Measurements from ENCODE around the gene PEMT. TPM values are rescaled to one million over a fixed set of nuclear protein-coding genes. Genes with fewer than 3 reads are reported as not detected.

PEMT gene
- total and polyA plus RNA-seq, 4 donors: 18.7 to 59.1 (median 34.4) TPM

DNA sequence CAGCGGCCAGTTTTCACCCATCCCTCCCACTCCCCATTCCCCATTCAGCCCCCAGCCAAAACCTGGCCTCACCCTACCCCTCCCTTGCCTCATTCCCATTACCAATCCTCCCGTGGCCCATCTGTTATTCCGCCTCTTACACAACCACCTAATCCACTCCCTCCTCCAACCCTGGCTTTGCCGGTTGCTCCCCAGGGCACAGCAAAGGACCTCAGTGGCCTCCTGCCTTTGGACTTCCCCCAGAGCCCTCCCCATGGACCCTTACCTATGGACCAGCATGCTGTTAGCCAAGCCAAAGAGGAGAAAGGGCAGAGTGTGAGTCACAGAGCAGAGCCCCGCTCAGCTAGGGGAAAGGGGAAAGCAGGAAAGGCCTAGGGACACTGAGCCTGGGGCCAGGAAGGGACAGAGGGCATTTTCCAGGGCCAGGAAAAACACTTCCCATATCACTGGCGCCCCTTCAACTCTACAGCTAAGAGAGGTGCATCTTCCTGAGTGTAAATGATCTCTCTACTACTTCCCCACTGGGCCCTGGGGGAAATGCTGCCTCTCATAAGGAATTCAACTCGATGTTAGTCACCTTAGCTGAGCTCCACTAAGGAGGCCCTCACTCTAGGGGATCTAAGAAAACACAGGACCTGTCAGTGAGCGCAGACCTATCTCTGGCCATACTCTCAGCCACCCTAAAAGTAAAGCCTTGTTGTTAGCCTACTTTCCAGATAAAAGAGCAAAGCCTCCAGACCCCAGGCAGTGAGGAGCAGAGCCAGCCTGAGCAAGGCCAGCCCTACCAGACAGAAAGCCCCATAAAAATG, 10.6 kb downstream of the PEMT start:
- Histone ChIP-seq H3K36me3 (ENCODE audit: control insufficient read depth in 4 of 4, insufficient read depth in 4 of 4, low read length in 4 of 4) (peaks cover 0 to 10% (median 0%) of the 10 kb centered on the region in 4 donors), H3K4me3 (no peak overlapping the region), H3K27ac (ENCODE audit: low read depth in 1 of 2, low read length in 1 of 2) (no peak overlapping the region), H3K27me3 (ENCODE audit: control insufficient read depth in 3 of 3, insufficient read depth in 3 of 3, low read length in 2 of 3) (no peaks in the 10 kb centered on the region), H3K9ac (ENCODE audit: insufficient read depth in 1 of 2, low read length in 2 of 2) (no peak overlapping the region), H3K4me1 (ENCODE audit: control insufficient read depth in 5 of 5, insufficient read depth in 5 of 5, low read length in 5 of 5) (peaks cover 0 to 14% (median 0%) of the 10 kb centered on the region in 5 donors), H3K9me3 (ENCODE audit: control insufficient read depth in 4 of 4, insufficient read depth in 3 of 4, low read length in 3 of 4) (no peaks in the 10 kb centered on the region)
- ATAC-seq (ENCODE audit: insufficient read depth, low FRiP score) (no peak), DNase-seq (no peak)
- 82 to 87% methylated on average over 8 of the region's 8 CpGs for WGBS, 2 donors
- no peak for TF ChIP-seq CTCF (IDR thresholded peaks at IDR 0.05; ENCODE audit: control extremely low read depth, extremely low read depth)

DNA sequence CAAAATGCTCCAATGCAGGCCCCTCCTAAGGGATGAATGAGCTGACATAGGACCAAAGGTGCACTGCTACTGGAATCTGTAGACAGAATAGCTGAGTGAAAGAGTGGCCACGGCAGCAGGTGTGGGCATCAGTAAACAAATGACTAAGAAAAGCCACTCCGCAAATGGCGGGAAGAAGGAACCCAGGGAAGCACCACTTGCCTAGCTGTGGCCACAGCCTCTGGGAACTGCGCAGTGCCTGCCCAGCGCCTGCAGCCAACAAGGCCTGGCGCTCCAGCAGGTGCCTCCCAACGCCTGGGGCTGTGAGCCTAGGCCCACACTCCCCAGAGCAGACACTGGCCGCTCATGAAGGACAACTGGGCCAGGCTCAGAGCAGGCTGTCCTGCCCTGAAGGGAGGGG, 11.8 kb downstream of the PEMT start:
- no peaks in the 10 kb centered on the region for H3K9me3 ChIP-seq (ENCODE audit: control insufficient read depth in 4 of 4, insufficient read depth in 3 of 4, low read length in 3 of 4)
- no peaks in the 10 kb centered on the region for H3K27me3 ChIP-seq (ENCODE audit: control insufficient read depth in 3 of 3, insufficient read depth in 3 of 3, low read length in 2 of 3)
- peaks cover 0 to 21% (median 0%) of the 10 kb centered on the region in 5 donors for H3K4me1 ChIP-seq (ENCODE audit: control insufficient read depth in 5 of 5, insufficient read depth in 5 of 5, low read length in 5 of 5)
- ATAC-seq (ENCODE audit: insufficient read depth, low FRiP score): no peak
- no peak overlapping the region for H3K4me3 ChIP-seq
- H3K27ac ChIP-seq (ENCODE audit: low read depth in 1 of 2, low read length in 1 of 2): no peak overlapping the region
- DNase-seq: no peak
- TF ChIP-seq CTCF (IDR thresholded peaks at IDR 0.05; ENCODE audit: control extremely low read depth, extremely low read depth): no peak
- H3K9ac ChIP-seq (ENCODE audit: insufficient read depth in 1 of 2, low read length in 2 of 2): no peak overlapping the region
- H3K36me3 ChIP-seq (ENCODE audit: control insufficient read depth in 4 of 4, insufficient read depth in 4 of 4, low read length in 4 of 4): peaks cover 0 to 14% (median 0%) of the 10 kb centered on the region in 4 donors
- WGBS, 2 donors: 90 to 97% methylated on average over 8 of the region's 8 CpGs

DNA sequence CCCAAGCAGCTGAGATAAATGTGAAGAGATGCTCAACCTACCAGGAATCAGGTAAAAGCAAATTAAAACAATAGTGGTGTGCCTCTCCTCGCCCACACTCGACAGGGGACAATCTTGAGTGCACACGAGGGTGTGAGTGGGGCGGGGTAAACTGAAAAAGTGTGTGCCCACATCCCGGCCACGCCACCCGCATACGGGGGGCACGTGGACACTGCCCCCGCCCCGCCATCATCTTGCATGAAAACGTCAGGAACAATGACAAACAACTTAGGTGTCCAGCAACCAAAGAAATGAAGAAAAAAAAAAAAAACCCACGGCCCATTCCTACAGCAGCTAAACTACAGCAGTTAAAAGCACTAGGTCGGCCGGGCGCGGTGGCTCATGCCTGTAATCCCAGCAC, 14.1 kb downstream of the PEMT start:
- DNase-seq: no peak
- H3K4me1 ChIP-seq (ENCODE audit: control insufficient read depth in 5 of 5, insufficient read depth in 5 of 5, low read length in 5 of 5): peaks cover 0 to 21% (median 0%) of the 10 kb centered on the region in 5 donors
- TF ChIP-seq CTCF (IDR thresholded peaks at IDR 0.05; ENCODE audit: control extremely low read depth, extremely low read depth): no peak
- 92 to 95% methylated on average over 17 of the region's 17 CpGs for WGBS, 2 donors
- no peak overlapping the region for H3K27ac ChIP-seq (ENCODE audit: low read depth in 1 of 2, low read length in 1 of 2)
- peaks cover 0 to 14% (median 0%) of the 10 kb centered on the region in 4 donors for H3K36me3 ChIP-seq (ENCODE audit: control insufficient read depth in 4 of 4, insufficient read depth in 4 of 4, low read length in 4 of 4)
- no peak overlapping the region for H3K9ac ChIP-seq (ENCODE audit: insufficient read depth in 1 of 2, low read length in 2 of 2)
- no peaks in the 10 kb centered on the region for H3K27me3 ChIP-seq (ENCODE audit: control insufficient read depth in 3 of 3, insufficient read depth in 3 of 3, low read length in 2 of 3)
- no peak overlapping the region for H3K4me3 ChIP-seq
- H3K9me3 ChIP-seq (ENCODE audit: control insufficient read depth in 4 of 4, insufficient read depth in 3 of 4, low read length in 3 of 4): no peaks in the 10 kb centered on the region
- no peak for ATAC-seq (ENCODE audit: insufficient read depth, low FRiP score)

Data from lung (tissue), 12 donors.